GM12874 (cell line): Measurements from ENCODE around the gene PRKAG2.

ENCODE experiments used
- CTCF ChIP-seq: IDR thresholded peaks from 2 replicates; pipeline ENCODE4 v1.5.1; 2011; ENCODE audit warnings: low read depth, mild to moderate bottlenecking, control low read depth, low read length, moderate library complexity; ENCODE audit not compliant: insufficient read depth

The PRKAG2 gene

GRCh38 chr7:151541709-151542499 is 335.0 kb downstream of the PRKAG2 start:
- no peak for TF ChIP-seq CTCF

- no peak for TF ChIP-seq CTCF
Observed at GRCh38 chr7:151540146-151540545, 336.8 kb downstream of the PRKAG2 start.

- TF ChIP-seq CTCF: no peak
Observed at GRCh38 chr7:151539088-151539671, 337.7 kb downstream of the PRKAG2 start.

GRCh38 chr7:151537818-151538561 is 338.9 kb downstream of the PRKAG2 start:
- no peak for TF ChIP-seq CTCF

- TF ChIP-seq CTCF: no peak
Observed at GRCh38 chr7:151529842-151530241, 347.1 kb downstream of the PRKAG2 start.

GRCh38 chr7:151524845-151525244 is 352.1 kb downstream of the PRKAG2 start:
- TF ChIP-seq CTCF: no peak

GRCh38 chr7:151524331-151524730 is 352.6 kb downstream of the PRKAG2 start:
- TF ChIP-seq CTCF: no peak
